ENCODE measurements around the gene DKC1. TPM values are rescaled to one million over a fixed set of nuclear protein-coding genes. Genes with fewer than 3 reads are reported as not detected.
A peak's percentile ranks its signal among the peaks of the same experiment; 100 is the strongest.

DKC1 gene
- 100 to 1,000 TPM; 112 to 120 TPM for total RNA-seq

- peaks cover 17 to 21% of the 10 kb centered on the region in 2 donors for H3K36me3 Mint-ChIP-seq
- H3K9me3 Mint-ChIP-seq, result no peaks in the 10 kb centered on the region
- H3K27ac Mint-ChIP-seq, result peak within 1 kb of the TSS; percentile 84 to 92
- ATAC-seq, result peak; percentile 90 to 92
- DNase-seq (ENCODE audit: low spot score in 2 of 2), result peak; percentile 90 to 97
Measured at GRCh38 chrX:154762537-154763296, at the start of gene DKC1. Gene DKC1, plus strand, starts transcription at chrX:154762864. Its CDS starts 102 bp downstream, at chrX:154762966.

- DNase-seq (ENCODE audit: low spot score in 2 of 2), result peak in 1 of 2 donors; percentile 48
- H3K9me3 Mint-ChIP-seq, result no peaks in the 10 kb centered on the region
- H3K27ac Mint-ChIP-seq, result no peak overlapping the region
- peak in 1 of 2 donors; percentile 28 for ATAC-seq
- no peaks in the 10 kb centered on the region for H3K36me3 Mint-ChIP-seq
Measured at GRCh38 chrX:154714925-154715324, 47.7 kb upstream of the DKC1 start.

- H3K27ac Mint-ChIP-seq, result no peak overlapping the region
- H3K9me3 Mint-ChIP-seq, result no peaks in the 10 kb centered on the region
- ATAC-seq, result no peak
- peaks cover 0 to under 1% of the 10 kb centered on the region in 2 donors for H3K36me3 Mint-ChIP-seq
- no peak for DNase-seq (ENCODE audit: low spot score in 2 of 2)
Measured at GRCh38 chrX:154715825-154716224, 46.8 kb upstream of the DKC1 start.

GRCh38 chrX:154717824-154718223 is 44.8 kb upstream of the DKC1 start:
- ATAC-seq (no peak), DNase-seq (ENCODE audit: low spot score in 2 of 2) (no peak)
- H3K9me3 Mint-ChIP-seq, result no peaks in the 10 kb centered on the region
- H3K36me3 Mint-ChIP-seq, result peaks cover 0 to 11% of the 10 kb centered on the region in 2 donors
- peak overlapping the region; percentile 79 to 88 for H3K27ac Mint-ChIP-seq

- ATAC-seq (no peak), DNase-seq (ENCODE audit: low spot score in 2 of 2) (no peak)
- no peaks in the 10 kb centered on the region for H3K9me3 Mint-ChIP-seq
Measured at GRCh38 chrX:154718616-154719015, 44.0 kb upstream of the DKC1 start.

GRCh38 chrX:154719132-154719675 is 43.5 kb upstream of the DKC1 start:
- Mint-ChIP-seq H3K36me3 (peaks cover 0 to 11% of the 10 kb centered on the region in 2 donors), H3K27ac (peak overlapping the region; percentile 58 to 79), H3K9me3 (no peaks in the 10 kb centered on the region)
- peak in 1 of 2 donors; percentile 22 for DNase-seq (ENCODE audit: low spot score in 2 of 2)
- ATAC-seq, result peak; percentile 81 to 90

More at GRCh38 chrX:154718616-154719015, 44.0 kb upstream of the DKC1 start:
- H3K36me3 Mint-ChIP-seq, result peaks cover 0 to 11% of the 10 kb centered on the region in 2 donors
- H3K27ac Mint-ChIP-seq, result peak overlapping the region; percentile 79 to 88

GRCh38 chrX:154720067-154720466 is 42.6 kb upstream of the DKC1 start:
- Mint-ChIP-seq H3K9me3 (no peaks in the 10 kb centered on the region), H3K27ac (no peak overlapping the region), H3K36me3 (peaks cover 0 to 11% of the 10 kb centered on the region in 2 donors)
- no peak for DNase-seq (ENCODE audit: low spot score in 2 of 2)
- peak in 1 of 2 donors; percentile 35 for ATAC-seq

GRCh38 chrX:154721155-154721554 is 41.5 kb upstream of the DKC1 start:
- Mint-ChIP-seq H3K27ac (no peak overlapping the region), H3K36me3 (peaks cover 0 to 11% of the 10 kb centered on the region in 2 donors), H3K9me3 (no peaks in the 10 kb centered on the region)
- no peak for DNase-seq (ENCODE audit: low spot score in 2 of 2)
- no peak for ATAC-seq

GRCh38 chrX:154724993-154725756 is 37.5 kb upstream of the DKC1 start:
- Mint-ChIP-seq H3K27ac (peak overlapping the region in 1 of 2 donors; percentile 65), H3K9me3 (peaks cover 0 to 4% of the 10 kb centered on the region in 2 donors), H3K36me3 (peaks cover 0 to 11% of the 10 kb centered on the region in 2 donors)
- ATAC-seq (peak; percentile 42 to 52), DNase-seq (ENCODE audit: low spot score in 2 of 2) (no peak)

- Mint-ChIP-seq H3K27ac (peak overlapping the region in 1 of 2 donors; percentile 13), H3K36me3 (no peaks in the 10 kb centered on the region), H3K9me3 (peaks cover 0 to 4% of the 10 kb centered on the region in 2 donors)
- ATAC-seq (no peak), DNase-seq (ENCODE audit: low spot score in 2 of 2) (no peak)
Measured at GRCh38 chrX:154727418-154727817, 35.2 kb upstream of the DKC1 start.

- no peak for ATAC-seq
- DNase-seq (ENCODE audit: low spot score in 2 of 2), result no peak
- no peak overlapping the region for H3K27ac Mint-ChIP-seq
- no peaks in the 10 kb centered on the region for H3K36me3 Mint-ChIP-seq
- peaks cover 0 to 4% of the 10 kb centered on the region in 2 donors for H3K9me3 Mint-ChIP-seq
Measured at GRCh38 chrX:154727871-154728270, 34.8 kb upstream of the DKC1 start.

- Mint-ChIP-seq H3K36me3 (no peaks in the 10 kb centered on the region), H3K9me3 (peaks cover 0 to 4% of the 10 kb centered on the region in 2 donors), H3K27ac (no peak overlapping the region)
- peak in 1 of 2 donors; percentile 35 for ATAC-seq
- DNase-seq (ENCODE audit: low spot score in 2 of 2), result no peak
Measured at GRCh38 chrX:154728431-154729190, 34.1 kb upstream of the DKC1 start.

- Mint-ChIP-seq H3K27ac (no peak overlapping the region), H3K9me3 (peaks cover 0 to 4% of the 10 kb centered on the region in 2 donors), H3K36me3 (no peaks in the 10 kb centered on the region)
- no peak for DNase-seq (ENCODE audit: low spot score in 2 of 2)
- no peak for ATAC-seq
Measured at GRCh38 chrX:154729439-154729838, 33.2 kb upstream of the DKC1 start.

GRCh38 chrX:154730253-154730891 is 32.3 kb upstream of the DKC1 start:
- Mint-ChIP-seq H3K9me3 (peaks cover 0 to 4% of the 10 kb centered on the region in 2 donors), H3K36me3 (no peaks in the 10 kb centered on the region), H3K27ac (no peak overlapping the region)
- no peak for ATAC-seq
- DNase-seq (ENCODE audit: low spot score in 2 of 2), result no peak

GRCh38 chrX:154731184-154731583 is 31.5 kb upstream of the DKC1 start:
- Mint-ChIP-seq H3K36me3 (no peaks in the 10 kb centered on the region), H3K27ac (no peak overlapping the region), H3K9me3 (peaks cover 0 to 4% of the 10 kb centered on the region in 2 donors)
- DNase-seq (ENCODE audit: low spot score in 2 of 2) (no peak), ATAC-seq (no peak)

GRCh38 chrX:154731881-154732280 is 30.8 kb upstream of the DKC1 start:
- Mint-ChIP-seq H3K36me3 (peaks cover 0 to 2% of the 10 kb centered on the region in 2 donors), H3K9me3 (peaks cover 0 to 4% of the 10 kb centered on the region in 2 donors), H3K27ac (no peak overlapping the region)
- DNase-seq (ENCODE audit: low spot score in 2 of 2) (no peak), ATAC-seq (no peak)
